Amniotic stem cell (primary cell): ENCODE data around the gene GGA2.
"Not testable (repeated sequence)": the region's sequence is repeated elsewhere in the genome, so short reads cannot be mapped to it uniquely, and the experiment has no call there.

Experiments
- DNase-seq: peaks from one replicate; lab custom pipeline; 2025; lab: John Stamatoyannopoulos, UW

Gene GGA2

DNA sequence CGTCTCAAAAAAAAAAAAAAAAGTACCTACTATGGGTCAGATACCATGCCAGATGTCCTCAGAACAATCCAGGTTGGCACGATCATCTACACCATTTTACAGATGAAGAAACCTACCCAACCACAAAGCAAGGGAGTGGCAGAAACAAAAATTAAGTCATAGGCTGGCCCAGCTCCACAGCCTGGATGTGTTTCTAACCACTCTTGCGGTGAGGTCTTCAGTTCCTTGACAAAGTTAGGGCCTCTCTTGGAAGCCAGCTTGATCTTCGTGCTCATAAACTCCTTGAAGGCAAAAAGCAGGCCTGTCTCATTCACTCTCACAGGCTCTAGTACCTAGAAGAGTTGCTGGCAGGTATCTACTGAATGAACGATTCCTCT is 6.2 kb downstream of the GGA2 start:
- no peak for DNase-seq

DNA sequence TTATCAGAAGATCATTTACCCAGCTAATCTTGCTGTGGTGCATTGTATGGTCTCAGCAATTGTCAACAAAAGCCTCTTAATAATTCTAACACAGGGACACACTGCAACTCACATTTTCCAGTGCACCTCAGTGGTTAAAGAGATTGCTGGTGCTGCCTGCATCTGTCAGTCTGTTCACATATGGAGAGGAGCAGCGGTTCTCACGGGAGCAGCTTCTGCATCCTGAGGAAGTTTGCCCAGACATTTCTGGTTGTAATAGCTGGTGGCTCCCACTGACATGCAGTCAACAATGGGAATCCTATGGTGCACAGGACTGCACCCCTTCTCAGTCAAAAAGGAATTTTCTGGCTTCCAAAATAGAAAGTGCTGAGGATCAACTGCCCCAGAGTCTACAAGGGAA is 7.8 kb downstream of the GGA2 start:
- DNase-seq = no peak

DNA sequence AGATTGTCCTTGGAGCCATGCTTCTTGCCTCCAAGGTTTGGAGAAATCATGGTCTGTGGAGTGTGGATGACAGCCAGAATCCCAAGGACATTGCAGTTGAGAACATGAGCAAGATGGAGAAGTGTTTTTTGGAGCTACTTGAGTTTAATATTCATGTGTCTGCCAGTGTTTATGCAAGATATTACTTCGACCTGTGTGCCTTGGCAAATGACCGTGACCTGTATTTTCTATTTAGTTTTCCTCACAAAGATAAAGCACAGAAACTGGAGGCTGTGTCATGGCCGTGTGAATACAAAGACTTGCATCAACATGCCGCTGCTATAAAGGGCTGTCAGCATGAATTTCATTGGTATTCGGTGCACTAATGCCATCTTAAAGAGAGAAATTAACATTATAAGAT is 9.0 kb downstream of the GGA2 start:
- DNase-seq = no peak

DNA sequence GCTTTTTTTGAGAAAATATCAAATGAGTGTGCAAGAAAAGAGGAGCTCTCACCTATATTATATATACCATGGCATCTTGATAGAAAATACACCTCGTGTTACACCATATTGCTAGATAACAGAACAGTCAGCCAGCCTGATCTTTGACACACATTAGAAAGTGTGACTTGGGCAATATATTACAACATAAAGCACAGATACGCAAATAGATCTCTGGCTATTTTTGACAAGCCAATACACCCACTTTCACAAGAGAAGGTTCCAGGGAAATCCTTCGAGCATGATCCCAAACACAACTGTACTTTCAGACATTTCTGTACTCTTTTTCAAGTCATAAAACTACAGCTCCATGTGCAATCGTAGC is 9.4 kb downstream of the GGA2 start:
- DNase-seq = no peak

DNA sequence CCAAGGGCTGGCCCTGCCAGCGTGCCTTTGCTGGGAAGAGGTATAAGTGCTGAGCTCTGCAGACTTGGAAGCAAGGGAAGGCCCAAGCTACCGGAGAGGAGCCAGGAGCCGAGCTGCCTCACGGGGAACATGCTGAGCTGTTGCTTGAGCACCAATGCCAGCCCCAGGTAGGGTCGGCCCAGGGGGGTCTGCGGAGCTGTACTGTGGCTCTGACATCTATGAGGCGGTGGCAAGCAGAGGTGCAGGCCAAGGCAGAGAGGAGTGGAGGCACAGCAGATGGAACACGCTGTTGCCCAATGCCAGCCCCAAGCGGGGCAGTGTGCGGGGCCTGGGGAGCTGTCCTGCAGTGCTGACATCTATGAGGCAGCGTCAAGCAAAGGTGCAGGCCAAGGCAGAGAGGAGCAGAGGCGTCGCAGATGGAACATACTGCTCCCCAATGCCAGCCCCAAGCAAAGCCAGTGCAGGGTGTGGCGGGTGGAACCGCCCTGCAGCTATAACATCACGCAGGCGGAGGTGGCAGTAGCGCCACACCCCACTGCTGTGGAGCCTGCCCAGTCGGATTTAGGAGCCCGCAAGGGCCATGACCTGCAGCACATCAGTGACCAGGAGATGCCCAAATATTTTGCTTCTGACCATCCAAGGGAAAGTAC is 10.0 kb downstream of the GGA2 start:
- DNase-seq = no peak

DNA sequence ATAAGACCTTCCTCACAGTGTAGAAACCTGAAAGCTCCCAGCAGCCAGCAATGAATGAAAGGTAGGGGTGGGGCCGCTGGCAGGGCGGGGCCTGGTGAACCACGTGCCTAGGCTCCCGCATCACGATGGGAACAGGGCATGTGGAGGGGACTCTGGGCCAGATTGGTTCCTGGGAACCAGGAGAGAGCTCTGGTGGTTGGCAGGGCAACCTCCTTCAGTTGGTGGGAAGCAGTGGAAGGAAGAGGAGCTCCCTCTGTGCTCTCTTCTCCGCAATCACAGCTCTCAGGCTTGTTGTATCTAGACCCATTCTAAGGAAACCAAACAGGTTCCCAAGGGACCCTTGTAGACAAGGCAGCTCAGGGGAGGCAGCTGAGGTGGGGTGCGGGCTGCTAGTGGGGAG is 10.5 kb downstream of the GGA2 start:
- DNase-seq = no peak

DNA sequence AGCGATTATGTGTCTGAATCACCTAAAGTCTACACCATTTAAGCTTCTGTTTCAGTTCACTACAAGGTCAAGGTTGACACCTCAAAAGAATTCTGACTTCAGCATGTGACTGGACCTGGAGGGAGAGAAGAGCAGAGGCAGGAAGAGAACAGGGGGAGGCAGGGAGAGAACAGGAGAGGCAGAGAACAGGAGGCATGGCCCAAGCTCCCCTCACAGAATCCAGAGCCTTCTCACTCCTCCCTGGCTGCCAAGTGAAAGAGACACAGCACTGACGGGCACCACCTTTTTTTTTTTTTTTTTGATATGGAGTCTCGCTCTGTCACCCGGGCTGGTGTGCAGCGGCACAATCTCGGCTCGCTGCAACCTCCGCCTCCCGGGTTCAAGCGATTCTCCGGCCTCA is 11.4 kb downstream of the GGA2 start:
- DNase-seq = no peak

DNA sequence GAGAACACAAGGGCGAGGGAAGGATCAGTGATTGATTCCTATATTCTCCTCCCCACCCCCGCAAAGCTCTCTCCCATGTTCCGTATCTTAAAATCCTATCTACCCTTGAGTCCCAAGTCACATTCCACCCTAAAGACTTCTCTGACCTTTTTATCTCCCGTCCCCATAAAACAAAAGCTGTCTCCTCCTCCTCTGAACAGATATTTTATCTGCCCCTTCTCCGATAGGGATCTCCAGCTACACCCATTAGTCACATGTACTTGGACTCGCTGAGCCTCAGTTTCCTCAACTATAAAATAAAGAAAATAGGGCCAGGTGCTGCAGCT is 12.8 kb downstream of the GGA2 start:
- DNase-seq = no peak

DNA sequence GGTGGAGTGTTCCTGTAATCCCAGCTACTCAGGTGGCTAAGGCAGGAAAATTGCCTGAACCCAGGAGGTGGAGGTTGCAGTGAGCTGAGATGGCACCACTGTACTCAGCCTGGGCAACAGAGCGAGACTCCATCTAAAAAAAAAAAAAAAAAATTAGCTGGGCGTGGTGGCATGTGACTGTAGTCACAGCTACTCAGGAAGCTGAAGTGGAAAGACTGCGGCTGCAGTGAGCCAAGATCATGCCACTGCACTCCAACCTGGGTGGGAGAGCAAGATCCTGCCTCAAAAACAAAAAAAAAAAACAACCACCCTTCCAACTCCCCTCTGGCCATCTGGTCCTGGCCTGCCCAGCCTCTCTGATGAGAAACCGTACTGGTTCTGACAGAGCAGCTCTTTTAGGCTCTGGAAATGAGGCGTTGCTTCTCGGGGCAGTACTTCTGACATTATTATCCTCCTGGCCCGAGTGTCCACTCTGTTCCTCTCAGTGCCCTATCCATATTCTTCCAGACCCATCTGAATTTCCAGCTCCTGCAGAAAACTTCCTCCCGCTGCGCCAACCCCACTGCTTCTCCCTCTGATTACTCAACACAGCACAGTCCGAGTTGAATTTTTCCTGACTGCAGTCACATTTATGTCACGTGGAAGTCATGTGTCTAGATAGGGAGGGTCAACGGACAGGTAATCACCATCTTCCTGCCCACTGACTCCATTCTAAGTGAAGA is 13.3 kb downstream of the GGA2 start:
- no peak for DNase-seq

DNA sequence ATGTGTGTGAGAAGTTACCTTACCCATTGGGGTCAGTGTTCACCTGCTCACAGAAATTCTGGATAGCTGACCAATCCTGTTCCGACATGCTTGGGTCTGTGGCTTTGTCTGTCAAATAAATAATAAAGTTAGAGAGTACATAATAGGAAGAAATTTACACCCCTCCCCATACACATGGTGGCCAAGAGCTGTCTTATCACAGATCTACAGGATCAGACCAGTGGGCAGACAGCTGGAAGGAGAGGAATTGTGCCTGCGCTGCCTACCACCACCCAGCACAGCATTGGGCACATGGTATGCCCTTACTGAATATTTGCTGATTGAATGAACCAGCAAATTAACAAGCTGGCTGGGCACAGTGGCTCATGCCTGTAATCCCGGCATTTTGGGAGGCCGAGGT is 14.6 kb downstream of the GGA2 start:
- DNase-seq = no peak

DNA sequence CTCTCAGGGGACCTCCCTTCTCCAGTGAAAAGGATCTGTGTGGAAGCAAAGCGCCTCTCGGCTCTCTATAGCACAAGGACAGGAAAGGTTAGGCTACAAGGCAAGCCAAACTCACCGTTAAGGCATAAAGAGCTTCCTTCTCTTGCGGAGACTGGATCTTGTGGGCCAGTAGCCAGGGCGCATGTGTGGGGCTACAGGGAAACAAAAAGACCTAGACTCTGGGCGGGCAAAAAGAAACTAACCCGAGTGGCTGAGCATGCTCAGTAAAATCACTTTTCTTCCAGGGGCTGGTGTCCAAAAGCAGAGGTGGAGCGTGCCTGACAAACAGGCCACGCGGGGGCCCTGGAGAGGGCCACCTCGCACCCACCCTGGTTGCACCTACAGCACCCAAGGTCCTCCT is 16.1 kb downstream of the GGA2 start:
- no peak for DNase-seq

DNA sequence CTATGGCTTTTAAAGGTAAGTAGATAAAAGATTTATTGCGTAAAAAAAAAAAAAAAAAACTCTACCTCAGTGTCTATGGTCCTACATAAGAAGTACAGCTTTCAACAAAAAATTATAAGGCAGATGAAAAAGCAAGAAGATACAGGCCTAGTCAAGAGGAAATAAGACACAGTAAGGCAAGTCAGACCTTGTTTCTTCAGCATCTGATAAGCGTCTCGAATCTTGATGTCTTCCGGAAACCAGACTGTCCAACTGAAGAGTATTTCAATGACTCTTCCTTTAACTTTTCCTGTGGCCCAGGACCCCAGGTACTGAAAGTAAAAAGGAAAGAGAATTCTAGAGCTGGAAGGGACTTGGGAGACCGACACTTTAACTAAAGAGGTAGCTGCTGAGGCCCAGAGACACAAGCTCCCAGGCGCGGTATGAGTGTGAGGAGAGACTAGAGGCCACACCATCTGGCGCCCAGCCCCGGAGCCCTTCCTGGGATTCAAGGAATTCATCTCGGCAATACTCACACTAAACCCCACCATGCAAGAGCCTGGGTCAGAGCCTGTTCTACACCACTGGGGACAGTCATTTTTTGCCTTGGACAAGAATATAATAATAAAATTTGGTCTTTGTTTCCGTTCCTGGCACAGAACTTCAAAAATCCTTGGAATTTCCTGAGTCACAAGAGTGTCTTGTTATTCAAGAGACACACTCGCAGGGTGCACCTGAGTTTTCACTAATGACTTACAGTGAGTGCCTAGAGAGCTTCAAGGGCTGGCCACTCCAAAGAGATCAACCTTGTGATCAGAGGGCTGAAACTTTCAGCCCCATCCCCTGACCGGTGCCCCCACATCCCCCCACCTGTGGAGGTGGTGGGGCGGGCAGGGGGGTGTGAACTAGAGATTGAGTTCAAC is 18.6 kb downstream of the GGA2 start:
- no peak for DNase-seq

DNA sequence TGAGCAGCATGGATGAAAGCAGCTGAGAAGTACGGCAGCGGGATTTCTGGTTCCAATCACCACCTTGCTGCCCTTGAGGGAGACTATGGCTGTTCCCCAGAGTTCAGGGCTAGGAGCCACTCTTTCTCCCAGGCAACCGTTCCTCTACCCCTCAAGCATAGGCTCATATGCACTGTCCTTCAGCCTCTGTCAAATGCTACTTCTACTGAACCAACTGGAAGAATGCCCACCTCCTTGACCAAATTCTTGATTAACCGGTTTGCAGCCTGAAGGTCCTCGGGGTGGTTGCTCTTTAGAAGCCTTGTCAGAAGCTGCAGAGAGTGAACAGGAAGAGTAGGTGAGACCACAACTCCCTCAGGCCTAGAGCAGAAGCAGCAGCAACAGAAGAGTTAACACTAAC is 23.8 kb downstream of the GGA2 start:
- no peak for DNase-seq

DNA sequence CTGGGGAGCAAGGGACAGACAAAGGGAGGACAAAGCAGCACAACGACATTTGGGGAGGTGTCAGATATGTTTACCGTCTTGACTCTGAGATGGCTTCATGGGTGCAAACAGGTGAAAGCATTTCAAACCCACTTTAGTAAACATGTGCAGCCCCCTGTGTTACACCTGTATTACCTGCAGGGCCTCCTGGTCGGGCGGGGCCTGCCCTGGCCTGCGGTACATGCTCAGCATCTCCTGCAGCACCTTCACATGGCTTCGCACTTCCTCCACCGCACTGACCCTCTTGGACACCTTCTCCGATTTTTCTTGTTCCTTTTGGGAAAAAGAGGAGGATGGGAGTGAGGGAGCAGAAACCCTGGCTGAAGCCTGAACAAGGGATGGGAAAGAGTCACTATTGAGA is 24.5 kb downstream of the GGA2 start:
- DNase-seq = no peak

DNA sequence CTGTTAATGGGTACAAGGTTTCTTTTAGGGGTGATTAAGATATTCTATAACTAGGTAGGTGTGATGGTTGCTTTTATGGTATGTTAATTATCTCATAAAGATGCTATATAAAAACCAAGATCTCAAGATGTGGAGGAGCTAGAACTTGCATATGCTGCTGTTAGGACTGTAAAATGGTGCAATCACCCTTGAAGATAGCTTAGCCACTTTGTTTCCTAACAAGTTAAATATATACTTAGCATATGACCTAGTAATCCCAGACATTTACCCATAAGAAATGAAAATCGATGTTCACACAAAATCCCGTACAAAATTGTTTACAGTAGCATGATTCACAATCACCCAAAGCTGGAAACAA is 25.1 kb downstream of the GGA2 start:
- no peak for DNase-seq

DNA sequence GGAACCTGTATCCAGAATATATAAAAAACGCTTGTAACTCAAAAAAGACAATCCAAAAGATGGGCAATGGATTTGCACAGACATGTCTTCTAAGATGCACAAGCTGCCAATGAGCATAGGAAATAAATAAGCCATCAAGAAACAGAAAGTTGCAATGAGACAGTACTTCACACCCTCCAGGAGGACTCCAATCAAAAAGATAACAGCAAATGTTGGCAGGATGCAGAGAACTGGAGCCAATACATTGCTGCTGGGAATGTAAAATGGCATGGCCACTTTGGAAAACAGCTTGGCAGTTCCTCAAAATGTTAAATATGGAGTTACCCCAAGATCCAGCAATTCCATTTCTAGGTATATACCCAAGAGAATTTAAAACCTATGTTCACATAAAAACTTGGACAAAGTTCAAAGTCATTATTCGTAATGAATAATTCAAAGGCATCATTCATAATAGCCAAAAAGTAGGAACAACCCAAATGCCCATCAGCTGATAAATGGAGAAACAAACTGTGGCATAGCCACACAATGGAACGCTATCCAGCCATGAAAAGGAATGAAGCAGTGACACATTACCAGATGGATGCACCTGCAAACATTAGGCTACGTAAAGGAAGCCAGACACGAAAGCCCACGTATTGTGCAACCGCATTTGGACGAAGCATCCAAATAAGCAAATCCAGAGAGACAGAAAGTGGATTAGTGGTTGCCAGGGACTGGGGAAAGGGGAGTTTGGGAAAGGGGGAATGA is 25.6 kb downstream of the GGA2 start:
- DNase-seq = no peak

DNA sequence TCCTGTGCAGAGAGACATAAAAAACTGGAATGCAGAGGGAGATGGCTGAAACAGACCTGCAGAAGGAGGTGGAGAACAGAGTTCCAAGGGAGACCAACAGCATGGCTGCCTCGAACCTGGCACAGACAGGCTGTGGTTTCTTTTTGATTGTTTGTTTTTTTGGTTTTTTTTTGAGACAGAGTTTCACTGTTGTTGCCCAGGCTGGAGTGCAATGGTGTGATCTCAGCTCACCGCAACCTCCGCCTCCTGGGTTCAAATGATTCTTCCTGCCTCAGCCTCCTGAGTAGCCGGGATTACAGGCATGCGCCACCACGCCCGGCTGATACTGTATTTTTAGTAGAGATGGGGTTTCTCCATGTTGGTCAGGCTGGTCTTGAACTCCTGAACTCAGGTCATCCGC is 26.8 kb downstream of the GGA2 start:
- DNase-seq = not testable (repeated sequence)

DNA sequence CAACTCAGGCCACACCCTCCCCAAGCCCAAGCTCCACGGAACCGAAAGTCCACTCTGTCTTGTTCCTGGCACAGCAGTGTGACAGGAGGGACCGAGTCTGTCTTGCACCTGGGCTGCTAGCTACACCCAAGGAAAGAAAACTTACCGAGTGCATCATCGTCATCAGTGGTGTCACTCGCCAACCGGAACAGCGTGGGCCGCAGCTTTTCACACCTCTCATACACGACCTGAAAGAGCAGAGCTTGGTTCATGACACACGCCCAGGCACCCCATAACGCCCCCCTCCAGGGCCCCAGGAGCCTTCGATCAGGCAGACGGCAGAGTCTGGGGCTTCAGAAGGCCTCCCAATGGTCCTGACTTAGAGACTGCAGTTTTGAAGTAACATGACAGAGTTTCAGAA is 27.5 kb downstream of the GGA2 start:
- DNase-seq = no peak

DNA sequence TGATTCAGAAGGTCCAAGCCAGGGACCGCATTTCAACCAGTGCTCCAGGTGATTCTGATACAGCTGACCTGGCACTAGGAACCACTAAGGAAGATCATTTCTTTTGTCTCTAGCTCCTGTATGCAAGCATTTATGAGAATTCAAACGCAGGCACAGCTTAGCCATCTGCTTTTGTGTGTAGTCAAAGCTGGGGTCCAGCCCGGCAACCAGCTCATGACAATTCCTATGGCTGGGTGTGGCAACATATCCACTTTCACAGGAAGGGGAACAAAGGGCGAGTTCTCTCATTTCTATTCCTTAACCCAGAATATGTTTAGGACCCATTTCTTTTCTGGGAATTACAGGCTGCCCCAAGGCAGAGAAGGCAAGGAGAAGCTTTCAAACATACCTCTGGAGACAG is 30.0 kb downstream of the GGA2 start:
- no peak for DNase-seq

DNA sequence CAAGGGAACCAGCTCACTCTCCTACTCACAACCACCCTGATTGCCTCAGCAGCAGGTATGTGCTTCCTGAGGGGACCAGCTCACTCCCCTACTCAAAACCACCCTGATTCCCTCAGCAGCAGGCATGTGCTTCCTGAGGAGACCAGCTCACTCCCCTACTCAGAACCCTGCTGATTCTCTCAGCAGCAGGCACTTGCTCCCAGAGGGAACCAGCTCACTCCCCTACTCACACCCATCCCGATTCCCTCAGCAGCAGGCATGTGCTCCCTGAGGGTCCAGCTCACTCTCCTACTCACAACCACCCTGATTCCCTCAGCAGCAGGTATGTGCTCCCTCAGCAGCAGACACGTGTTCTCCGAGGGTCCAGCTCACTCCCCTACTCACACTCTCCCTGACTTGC is 31.2 kb downstream of the GGA2 start:
- DNase-seq = no peak

DNA sequence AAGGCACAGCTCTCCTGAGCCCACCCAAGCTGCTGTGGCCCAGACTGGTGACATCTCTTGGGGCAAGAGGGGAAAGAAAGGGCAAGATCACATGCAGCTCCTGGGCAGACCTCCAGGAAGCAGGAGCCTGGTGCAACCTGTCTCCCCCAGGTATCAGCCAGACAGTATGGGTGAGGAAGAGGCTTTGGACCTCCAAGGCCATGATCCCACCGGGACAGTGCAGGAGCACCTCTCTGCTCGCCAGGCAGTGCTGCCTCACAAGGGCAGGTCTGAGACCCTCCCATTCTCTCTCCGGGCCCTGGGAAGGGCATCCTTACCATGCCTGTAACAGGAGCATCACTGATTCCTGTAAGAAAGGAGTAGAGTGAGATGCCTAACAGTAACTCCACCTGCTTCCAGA is 31.7 kb downstream of the GGA2 start:
- DNase-seq = no peak

DNA sequence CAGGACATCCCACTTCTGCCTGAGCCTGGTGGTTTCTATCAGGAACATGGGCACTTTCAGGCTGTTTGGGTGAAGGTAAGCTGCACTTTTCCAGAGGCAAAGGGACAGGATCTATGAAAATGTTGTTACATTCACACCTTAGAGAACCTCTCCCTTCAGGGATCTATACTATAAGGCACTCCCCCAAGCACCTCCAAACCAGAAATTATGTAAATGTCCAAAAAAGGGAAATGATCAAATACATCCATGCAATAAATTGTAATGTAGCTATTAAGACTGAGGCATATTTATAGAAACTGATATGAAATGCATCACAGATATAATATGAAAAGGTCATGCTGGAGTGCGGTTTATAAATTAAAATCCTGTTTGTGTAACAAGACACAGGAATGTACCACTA is 34.0 kb downstream of the GGA2 start:
- no peak for DNase-seq

DNA sequence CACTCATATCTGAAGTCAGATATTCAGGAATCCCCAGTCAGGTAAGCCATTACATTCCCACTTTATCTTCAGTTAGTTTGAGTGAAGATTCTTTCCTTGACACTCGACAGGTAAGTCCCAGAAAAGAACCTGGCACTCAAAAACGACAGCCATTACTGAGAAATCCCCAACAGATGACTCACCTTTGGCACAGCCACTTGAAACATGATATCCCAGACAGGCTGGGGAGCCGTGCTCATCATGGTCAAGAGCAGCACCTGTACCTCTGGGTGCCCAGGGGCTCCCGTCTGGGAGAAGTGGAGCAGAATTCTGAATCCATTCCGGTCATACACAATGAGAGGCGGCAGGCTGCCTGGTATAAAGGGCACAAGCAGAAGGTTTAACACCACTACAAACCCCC is 40.5 kb downstream of the GGA2 start:
- no peak for DNase-seq
